ENCODE measurements around the gene KRT40. TPM values are rescaled to one million over a fixed set of nuclear protein-coding genes. Genes with fewer than 3 reads are reported as not detected.

Gene KRT40
- 1 to 10 TPM in 1 of 2 donors, not detected in 1; 1.6 TPM for total RNA-seq

- peaks cover 10% of the 10 kb centered on the region for H3K4me1 ChIP-seq
- H3K27ac ChIP-seq: no peak within 1 kb of the TSS
- H3K36me3 ChIP-seq (replicated peaks in 1 of 2; ENCODE audit: insufficient read depth in 1 of 2, low read depth in 2 of 2): no peaks in the 10 kb centered on the region
- no peaks in the 10 kb centered on the region for H3K9me3 ChIP-seq
- H3K27me3 ChIP-seq: no peaks in the 10 kb centered on the region
- DNase-seq (no peak), ATAC-seq (no peak)
- 41 to 58% methylated on average over 3 of the region's 3 CpGs for WGBS, 2 donors
- intact Hi-C loops (cut with DNase I): no loop called here
- no peak within 1 kb of the TSS for H3K4me3 ChIP-seq
- TF ChIP-seq POLR2A (IDR thresholded peaks at IDR 0.05): no peak
- TF ChIP-seq CTCF (IDR thresholded peaks at IDR 0.05): no peak
These were observed at the start of gene KRT40 for GRCh38 chr17:40984226-40984625. Gene KRT40 (minus strand): TSS chr17:40984326. CDS start chr17:40984273, 53 bp downstream.

GRCh38 chr17:41029633-41030245 lies 45.6 kb upstream of the KRT40 start, which contains the start of gene KRTAP1-4:
Gene KRTAP1-4 (minus strand): TSS chr17:41030195. CDS start chr17:41030078, 117 bp downstream.
- peak in 1 of 4 donors; percentile 15 for DNase-seq
- no peak within 1 kb of the TSS for H3K4me3 ChIP-seq
- no peak for TF ChIP-seq POLR2A (IDR thresholded peaks at IDR 0.05)
- no peak for TF ChIP-seq CTCF (IDR thresholded peaks at IDR 0.05)
- no peak for ATAC-seq
- no peaks in the 10 kb centered on the region for H3K36me3 ChIP-seq (replicated peaks in 1 of 2; ENCODE audit: insufficient read depth in 1 of 2, low read depth in 2 of 2)
- 74 to 77% methylated on average over 5 to 12 of the region's 12 CpGs for WGBS, 2 donors
- H3K9me3 ChIP-seq: no peaks in the 10 kb centered on the region
- intact Hi-C loops (cut with DNase I): no loop called here
- no peaks in the 10 kb centered on the region for H3K4me1 ChIP-seq
- no peaks in the 10 kb centered on the region for H3K27me3 ChIP-seq
- no peak within 1 kb of the TSS for H3K27ac ChIP-seq

GRCh38 chr17:41026715-41027471 lies 42.8 kb upstream of the KRT40 start, which contains the start of gene KRTAP1-5:
Gene KRTAP1-5 (minus strand): TSS chr17:41027208. CDS start chr17:41027155, 53 bp downstream.
- Histone ChIP-seq H3K9me3 (no peaks in the 10 kb centered on the region), H3K4me3 (no peak within 1 kb of the TSS), H3K27ac (no peak within 1 kb of the TSS), H3K36me3 (replicated peaks in 1 of 2; ENCODE audit: insufficient read depth in 1 of 2, low read depth in 2 of 2) (no peaks in the 10 kb centered on the region), H3K27me3 (no peaks in the 10 kb centered on the region), H3K4me1 (no peaks in the 10 kb centered on the region)
- WGBS, 2 donors: 53 to 64% methylated on average over 5 to 9 of the region's 9 CpGs
- ATAC-seq (no peak), DNase-seq (peak in 2 of 4 donors; percentile 39 to 45)
- intact Hi-C loops (cut with DNase I): no loop called here
- TF ChIP-seq POLR2A (IDR thresholded peaks at IDR 0.05): no peak
- no peak for TF ChIP-seq CTCF (IDR thresholded peaks at IDR 0.05)

GRCh38 chr17:41024697-41025096 lies 40.6 kb upstream of the KRT40 start:
- no peak for DNase-seq
- H3K9me3 ChIP-seq: no peaks in the 10 kb centered on the region
- H3K4me3 ChIP-seq: no peak overlapping the region
- TF ChIP-seq POLR2A (IDR thresholded peaks at IDR 0.05) (no peak), CTCF (IDR thresholded peaks at IDR 0.05) (no peak)
- H3K36me3 ChIP-seq (replicated peaks in 1 of 2; ENCODE audit: insufficient read depth in 1 of 2, low read depth in 2 of 2): no peaks in the 10 kb centered on the region
- intact Hi-C loops (cut with DNase I): no loop called here
- no peaks in the 10 kb centered on the region for H3K4me1 ChIP-seq
- no peak overlapping the region for H3K27ac ChIP-seq
- WGBS, 2 donors: 60 to 66% methylated on average over 3 of the region's 3 CpGs
- ATAC-seq: no peak
- no peaks in the 10 kb centered on the region for H3K27me3 ChIP-seq
